GM10248 (cell line): Measurements from ENCODE around the gene KLF14.
"Not testable (repeated sequence)": the region's sequence is repeated elsewhere in the genome, so short reads cannot be mapped to it uniquely, and the experiment has no call there.

ENCODE experiments used
- CTCF ChIA-PET: fragments of 300-600 bp; sonication (Branson Sonifier 250); formaldehyde crosslinking; extraction: SDS; loops from one replicate; lab custom pipeline; 2021; ENCODE audit warnings: antibody characterized with exemption; lab: Yijun Ruan, JAX
- POLR2A ChIA-PET: fragments of 350-650 bp; sonication (Branson Sonifier 250); formaldehyde crosslinking; extraction: SDS; loops from one replicate; lab custom pipeline; 2020; ENCODE audit warnings: antibody characterized with exemption; lab: Yijun Ruan, JAX
- DNase-seq: peaks from one replicate; pipeline ENCODE4 v3.0.0; 2012; ENCODE audit errors: extremely low spot score
- CTCF ChIP-seq: IDR thresholded peaks from 2 replicates; pipeline ENCODE4 v1.5.1; 2012; ENCODE audit warnings: mild to moderate bottlenecking, low read depth; ENCODE audit errors: extremely low read depth, missing control alignments, control extremely low read depth

Gene KLF14

GRCh38 chr7:130699686-130700085 is 34.3 kb downstream of the KLF14 start:
- no peak for TF ChIP-seq CTCF
- POLR2A ChIA-PET, result no interaction called here
- CTCF ChIA-PET, result interaction anchor here (1.5 kb wide), 2 partner anchors 9 to 11 kb away, joined by 5 read pairs; no protein-coding TSS in a partner anchor
- DNase-seq, result no peak

GRCh38 chr7:130697820-130698219 is 36.2 kb downstream of the KLF14 start:
- no peak for DNase-seq
- no peak for TF ChIP-seq CTCF
- ChIA-PET POLR2A (no interaction called here), CTCF (no interaction called here)

GRCh38 chr7:130695840-130696239 is 38.2 kb downstream of the KLF14 start:
- peak; percentile 61 for TF ChIP-seq CTCF
- POLR2A ChIA-PET, result no interaction called here
- CTCF ChIA-PET, result no interaction called here
- peak; percentile 35 for DNase-seq

- DNase-seq, POLR2A ChIA-PET, CTCF ChIA-PET: not testable (repeated sequence)
Measured at GRCh38 chr7:130692396-130692795, 41.6 kb downstream of the KLF14 start.

- no peak for TF ChIP-seq CTCF
- ChIA-PET CTCF (interaction anchor here (2.1 kb wide), 1 partner anchor 9 kb away, joined by 5 read pairs; no protein-coding TSS in a partner anchor), POLR2A (no interaction called here)
- DNase-seq, result no peak
Measured at GRCh38 chr7:130689683-130690082, 44.3 kb downstream of the KLF14 start.

GRCh38 chr7:130683026-130683425 is 51.0 kb downstream of the KLF14 start:
- ChIA-PET CTCF (no interaction called here), POLR2A (no interaction called here)
- no peak for DNase-seq
- TF ChIP-seq CTCF, result no peak
